ENCODE results near the gene LYVE1. TPM values are rescaled to one million over a fixed set of nuclear protein-coding genes. Genes with fewer than 3 reads are reported as not detected.

Gene LYVE1
- total RNA-seq, 4 donors from 2014 or later: 36.1 to 104 (median 71.9) TPM

DNA sequence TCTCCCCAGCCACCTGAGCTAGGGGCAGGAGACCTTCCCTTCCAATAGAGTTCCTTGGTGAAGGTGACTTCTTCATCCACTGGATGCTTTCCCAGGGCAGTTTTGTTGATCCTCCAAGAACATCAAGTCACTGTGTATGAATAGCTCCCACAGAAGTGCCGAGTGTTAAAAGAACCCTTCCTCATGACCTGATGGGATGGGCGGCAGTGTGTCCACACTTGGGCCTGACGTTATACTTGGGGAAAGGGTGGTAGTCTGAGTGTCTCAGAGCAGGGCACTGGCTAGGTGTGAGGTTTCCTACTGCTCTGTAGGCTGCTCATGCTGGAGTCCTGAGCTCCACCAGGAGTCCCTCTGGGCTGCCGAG lies 7.6 kb upstream of the LYVE1 start:
- no peak for DNase-seq (ENCODE audit: low spot score in 2 of 2)
- Histone ChIP-seq H3K36me3 (no peaks in the 10 kb centered on the region), H3K9me3 (no peaks in the 10 kb centered on the region), H3K27ac (no peak overlapping the region), H3K4me3 (no peak overlapping the region), H3K4me1 (no peaks in the 10 kb centered on the region), H3K27me3 (no peaks in the 10 kb centered on the region)
- WGBS, 2 donors: 93 to 98% methylated on average over 4 of the region's 4 CpGs
- TF ChIP-seq POLR2A (IDR thresholded peaks at IDR 0.05) (no peak), EP300 (IDR thresholded peaks at IDR 0.05) (no peak)
- TF ChIP-seq, protein P1, sequence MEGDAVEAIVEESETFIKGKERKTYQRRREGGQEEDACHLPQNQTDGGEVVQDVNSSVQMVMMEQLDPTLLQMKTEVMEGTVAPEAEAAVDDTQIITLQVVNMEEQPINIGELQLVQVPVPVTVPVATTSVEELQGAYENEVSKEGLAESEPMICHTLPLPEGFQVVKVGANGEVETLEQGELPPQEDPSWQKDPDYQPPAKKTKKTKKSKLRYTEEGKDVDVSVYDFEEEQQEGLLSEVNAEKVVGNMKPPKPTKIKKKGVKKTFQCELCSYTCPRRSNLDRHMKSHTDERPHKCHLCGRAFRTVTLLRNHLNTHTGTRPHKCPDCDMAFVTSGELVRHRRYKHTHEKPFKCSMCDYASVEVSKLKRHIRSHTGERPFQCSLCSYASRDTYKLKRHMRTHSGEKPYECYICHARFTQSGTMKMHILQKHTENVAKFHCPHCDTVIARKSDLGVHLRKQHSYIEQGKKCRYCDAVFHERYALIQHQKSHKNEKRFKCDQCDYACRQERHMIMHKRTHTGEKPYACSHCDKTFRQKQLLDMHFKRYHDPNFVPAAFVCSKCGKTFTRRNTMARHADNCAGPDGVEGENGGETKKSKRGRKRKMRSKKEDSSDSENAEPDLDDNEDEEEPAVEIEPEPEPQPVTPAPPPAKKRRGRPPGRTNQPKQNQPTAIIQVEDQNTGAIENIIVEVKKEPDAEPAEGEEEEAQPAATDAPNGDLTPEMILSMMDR (IDR thresholded peaks at IDR 0.05): no peak

DNA sequence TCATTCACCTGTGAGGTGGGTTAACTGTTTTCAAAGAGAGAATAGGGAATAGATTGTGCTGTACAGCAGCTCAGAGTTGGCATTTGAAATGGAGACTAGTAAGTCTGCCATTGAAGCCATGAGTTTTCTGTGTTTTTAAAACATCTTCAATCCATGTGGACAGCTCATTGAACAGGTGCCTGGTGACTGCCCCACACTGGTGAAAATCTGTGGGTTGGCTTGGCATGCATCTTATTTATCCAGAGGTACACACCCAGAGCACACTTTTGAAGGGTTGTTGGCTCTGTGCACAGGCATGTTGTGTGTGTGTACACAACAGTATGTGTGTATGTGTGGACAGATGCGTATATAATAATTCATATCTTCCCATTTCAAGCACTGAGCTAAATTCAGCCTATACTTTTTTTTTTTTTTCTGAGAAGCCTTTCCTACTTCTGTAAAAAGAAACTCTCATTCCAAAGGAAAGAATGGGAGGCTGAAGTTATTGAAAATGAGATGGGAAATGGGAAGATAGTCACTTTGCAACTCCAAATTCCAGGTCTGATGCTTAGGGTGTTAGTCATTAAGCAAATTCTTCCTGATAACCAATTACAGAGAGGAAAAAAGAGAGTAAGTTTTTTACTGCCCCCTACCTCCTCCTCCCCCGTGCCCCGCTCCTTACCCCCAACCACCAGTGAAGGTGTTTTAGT lies 7.0 kb upstream of the LYVE1 start:
- 88 to 91% methylated on average over 3 of the region's 3 CpGs for WGBS, 2 donors
- H3K27me3 ChIP-seq: no peaks in the 10 kb centered on the region
- no peaks in the 10 kb centered on the region for H3K4me1 ChIP-seq
- H3K9me3 ChIP-seq: no peaks in the 10 kb centered on the region
- no peaks in the 10 kb centered on the region for H3K36me3 ChIP-seq
- H3K27ac ChIP-seq: no peak overlapping the region
- no peak for TF ChIP-seq POLR2A (IDR thresholded peaks at IDR 0.05)
- no peak for TF ChIP-seq EP300 (IDR thresholded peaks at IDR 0.05)
- TF ChIP-seq, protein P1 (IDR thresholded peaks at IDR 0.05): no peak
- no peak overlapping the region for H3K4me3 ChIP-seq
- DNase-seq (ENCODE audit: low spot score in 2 of 2): no peak

DNA sequence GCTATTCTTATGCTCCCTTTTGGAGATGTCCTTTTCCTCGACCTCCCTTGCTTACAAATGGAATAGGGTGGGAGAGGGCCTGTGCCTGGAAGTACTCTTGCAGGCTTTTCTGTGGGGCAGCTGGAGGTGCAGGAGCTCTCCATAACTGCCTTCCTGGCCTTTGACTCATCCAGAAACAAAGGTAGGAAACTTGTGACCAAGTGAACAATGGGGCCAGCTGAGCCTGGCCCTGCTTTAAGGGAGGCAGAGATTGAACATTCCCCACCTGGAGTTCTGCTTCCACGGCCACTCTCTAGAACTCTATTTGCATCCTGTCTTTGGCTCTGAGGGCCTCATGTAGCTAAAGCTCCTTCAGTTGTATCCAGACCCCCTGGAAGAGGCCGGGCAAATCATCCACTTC lies 5.1 kb upstream of the LYVE1 start:
- H3K9me3 ChIP-seq: no peaks in the 10 kb centered on the region
- H3K27ac ChIP-seq: no peak overlapping the region
- H3K4me3 ChIP-seq: no peak overlapping the region
- H3K36me3 ChIP-seq: no peaks in the 10 kb centered on the region
- no peak for DNase-seq (ENCODE audit: low spot score in 2 of 2)
- 67 to 85% methylated on average over 3 of the region's 3 CpGs for WGBS, 2 donors
- no peaks in the 10 kb centered on the region for H3K27me3 ChIP-seq
- H3K4me1 ChIP-seq: peaks cover 0 to 11% (median 0%) of the 10 kb centered on the region in 4 donors
- TF ChIP-seq, protein P1 (IDR thresholded peaks at IDR 0.05): no peak
- TF ChIP-seq EP300 (IDR thresholded peaks at IDR 0.05) (no peak), POLR2A (IDR thresholded peaks at IDR 0.05) (no peak)

DNA sequence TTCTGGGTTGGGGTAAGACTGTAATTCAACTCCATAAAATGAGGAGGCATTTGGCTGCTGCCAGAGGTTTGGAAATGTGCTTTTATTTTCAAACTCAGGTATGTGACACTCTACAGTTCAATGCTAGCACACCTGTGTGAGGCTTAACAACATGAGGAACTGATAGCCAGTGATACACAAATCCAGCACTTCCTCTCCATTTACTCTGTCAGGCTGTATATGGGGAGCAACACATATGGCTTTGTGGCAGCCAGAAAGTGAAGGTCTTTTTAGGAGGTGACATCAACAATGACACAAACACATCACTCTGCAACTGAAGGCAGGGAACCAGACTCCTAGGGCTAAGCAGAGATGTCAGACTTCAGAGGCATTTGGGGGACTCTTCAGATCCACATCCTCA lies 4.6 kb upstream of the LYVE1 start:
- Histone ChIP-seq H3K27ac (no peak overlapping the region), H3K4me3 (no peak overlapping the region), H3K4me1 (peaks cover 0 to 11% (median 0%) of the 10 kb centered on the region in 4 donors)

DNA sequence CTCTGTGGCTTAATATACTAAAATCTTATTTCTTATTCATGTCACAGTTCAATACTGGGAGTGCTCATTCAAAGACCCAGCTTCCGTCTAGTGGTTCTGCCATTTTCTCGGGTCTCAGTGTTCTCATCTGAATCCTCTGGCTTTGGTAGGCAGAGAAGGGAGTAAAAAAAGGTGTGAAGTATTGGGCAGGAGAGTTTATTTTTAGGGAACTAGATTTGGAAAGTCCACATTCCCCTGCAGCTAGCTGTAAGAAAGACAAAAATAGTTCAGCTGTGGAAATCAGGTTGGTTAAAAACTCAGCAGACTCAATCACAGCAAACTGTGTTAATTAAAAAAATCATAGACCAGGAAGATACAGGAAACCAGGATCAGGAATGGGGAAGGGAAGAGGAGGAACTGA lies 4.1 kb upstream of the LYVE1 start:
- Histone ChIP-seq H3K27me3 (no peaks in the 10 kb centered on the region), H3K27ac (no peak overlapping the region), H3K4me1 (peaks cover 0 to 11% (median 0%) of the 10 kb centered on the region in 4 donors), H3K4me3 (no peak overlapping the region), H3K9me3 (no peaks in the 10 kb centered on the region), H3K36me3 (no peaks in the 10 kb centered on the region)
- DNase-seq (ENCODE audit: low spot score in 2 of 2): no peak
- TF ChIP-seq POLR2A (IDR thresholded peaks at IDR 0.05): no peak
- TF ChIP-seq, protein P1 (IDR thresholded peaks at IDR 0.05): no peak
- TF ChIP-seq EP300 (IDR thresholded peaks at IDR 0.05): no peak
- WGBS, 2 donors: 85 to 92% methylated on average over 2 of the region's 2 CpGs

More for the DNA sequence above, 4.6 kb upstream of the LYVE1 start:
- H3K27me3 ChIP-seq: no peaks in the 10 kb centered on the region
- no peak for TF ChIP-seq EP300 (IDR thresholded peaks at IDR 0.05)
- TF ChIP-seq, protein P1 (IDR thresholded peaks at IDR 0.05): no peak
- no peak for TF ChIP-seq POLR2A (IDR thresholded peaks at IDR 0.05)
- DNase-seq (ENCODE audit: low spot score in 2 of 2): no peak
- H3K36me3 ChIP-seq: no peaks in the 10 kb centered on the region
- no peaks in the 10 kb centered on the region for H3K9me3 ChIP-seq
